GM18861 (cell line): ENCODE measurements around the gene PUSL1.
A peak's percentile ranks its signal among the peaks of the same experiment; 100 is the strongest.

ENCODE experiments used
- ATAC-seq: cut with Tn5 transposase; IDR thresholded peaks from one replicate; pipeline ENCODE4 v1.9.1; 2021; ENCODE audit not compliant: unreplicated experiment

PUSL1 gene, protein sequence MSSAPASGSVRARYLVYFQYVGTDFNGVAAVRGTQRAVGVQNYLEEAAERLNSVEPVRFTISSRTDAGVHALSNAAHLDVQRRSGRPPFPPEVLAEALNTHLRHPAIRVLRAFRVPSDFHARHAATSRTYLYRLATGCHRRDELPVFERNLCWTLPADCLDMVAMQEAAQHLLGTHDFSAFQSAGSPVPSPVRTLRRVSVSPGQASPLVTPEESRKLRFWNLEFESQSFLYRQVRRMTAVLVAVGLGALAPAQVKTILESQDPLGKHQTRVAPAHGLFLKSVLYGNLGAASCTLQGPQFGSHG

DNA sequence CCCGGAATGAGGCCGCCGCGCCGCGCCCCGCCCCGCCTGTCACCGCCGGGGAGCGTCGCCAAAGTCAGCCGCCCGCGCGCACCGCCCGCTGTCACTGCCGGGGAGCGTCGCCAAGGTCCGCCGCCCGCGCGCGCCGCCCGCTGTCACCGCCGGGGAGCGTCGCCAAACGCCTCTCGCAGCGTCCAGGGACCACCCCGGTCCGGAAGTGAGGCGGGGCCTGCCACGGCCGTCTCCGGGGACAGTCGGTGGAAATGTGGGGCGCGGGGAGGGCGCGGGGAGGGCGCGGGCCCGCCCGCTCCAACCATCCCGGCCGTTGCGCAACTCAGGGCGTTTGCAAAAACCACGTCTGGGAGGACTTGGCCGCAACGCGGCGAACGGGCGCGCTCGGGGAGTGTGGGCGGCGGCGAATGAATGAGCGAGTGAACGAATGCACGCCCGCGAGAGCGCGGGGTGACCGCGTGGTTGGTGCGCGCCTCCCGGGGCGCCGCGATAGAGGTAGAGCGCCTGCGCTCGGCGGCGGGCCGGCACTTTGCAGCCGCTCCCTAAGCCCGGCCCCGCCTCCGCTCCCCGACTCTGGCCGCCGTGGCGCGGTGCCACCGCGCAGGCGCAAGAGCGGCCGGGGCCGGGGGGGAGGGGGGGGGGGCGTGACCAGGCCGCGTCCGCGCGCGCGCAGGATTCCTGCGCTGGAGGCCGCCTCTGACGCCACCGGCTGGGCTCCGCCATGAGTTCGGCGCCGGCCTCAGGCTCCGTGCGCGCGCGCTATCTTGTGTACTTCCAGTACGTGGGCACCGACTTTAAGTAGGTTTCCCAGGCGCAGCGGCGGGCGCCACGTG, at the start of gene PUSL1, which contains the start of gene ACAP3:
Gene PUSL1, plus strand, starts transcription at position 675 of the 833 bp plus-strand sequence. Its CDS starts 47 bp downstream, at position 722.
Gene ACAP3, minus strand, starts transcription at position 8 of the 833 bp plus-strand sequence. CDS start 115 bp downstream, outside the sequence.
- peak; percentile 37 for ATAC-seq

DNA sequence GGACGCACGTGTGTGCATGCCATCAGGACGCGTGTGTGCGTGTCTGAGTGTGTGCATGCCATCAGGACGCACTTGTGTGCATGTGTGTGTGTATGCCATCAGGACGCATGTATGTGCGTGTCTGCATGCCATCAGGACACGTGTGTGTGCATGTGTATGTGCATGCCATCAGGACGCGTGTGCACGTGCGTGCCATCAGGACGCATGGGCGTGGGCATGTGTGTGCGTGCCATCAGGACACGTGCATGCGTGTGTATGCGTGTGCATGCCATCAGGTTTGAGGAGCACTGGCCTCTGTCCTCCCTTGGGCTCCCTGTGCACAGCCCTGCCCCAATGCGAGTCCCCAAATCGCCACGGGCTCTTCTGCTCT, 49.3 kb upstream of the PUSL1 start:
- ATAC-seq, result no peak

DNA sequence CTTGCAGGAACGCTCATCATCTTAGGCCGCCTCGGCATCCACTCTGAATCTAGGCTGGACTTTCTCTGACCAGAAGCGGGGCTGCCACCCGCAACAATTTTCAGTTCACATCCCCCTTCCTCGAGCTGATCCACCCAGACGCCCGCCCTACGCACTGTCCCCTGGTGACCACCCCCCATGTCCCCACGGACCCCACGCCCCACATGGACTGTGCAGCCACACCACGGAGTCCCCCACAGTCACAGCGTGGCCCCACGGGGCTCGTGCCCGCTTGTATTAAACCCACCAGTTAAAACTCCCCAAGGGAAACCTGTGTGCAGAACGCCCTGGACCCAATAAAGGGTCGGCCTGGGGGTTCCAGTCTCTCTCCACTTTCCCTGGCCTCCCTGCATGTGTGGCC, 48.9 kb upstream of the PUSL1 start:
- ATAC-seq, result no peak

DNA sequence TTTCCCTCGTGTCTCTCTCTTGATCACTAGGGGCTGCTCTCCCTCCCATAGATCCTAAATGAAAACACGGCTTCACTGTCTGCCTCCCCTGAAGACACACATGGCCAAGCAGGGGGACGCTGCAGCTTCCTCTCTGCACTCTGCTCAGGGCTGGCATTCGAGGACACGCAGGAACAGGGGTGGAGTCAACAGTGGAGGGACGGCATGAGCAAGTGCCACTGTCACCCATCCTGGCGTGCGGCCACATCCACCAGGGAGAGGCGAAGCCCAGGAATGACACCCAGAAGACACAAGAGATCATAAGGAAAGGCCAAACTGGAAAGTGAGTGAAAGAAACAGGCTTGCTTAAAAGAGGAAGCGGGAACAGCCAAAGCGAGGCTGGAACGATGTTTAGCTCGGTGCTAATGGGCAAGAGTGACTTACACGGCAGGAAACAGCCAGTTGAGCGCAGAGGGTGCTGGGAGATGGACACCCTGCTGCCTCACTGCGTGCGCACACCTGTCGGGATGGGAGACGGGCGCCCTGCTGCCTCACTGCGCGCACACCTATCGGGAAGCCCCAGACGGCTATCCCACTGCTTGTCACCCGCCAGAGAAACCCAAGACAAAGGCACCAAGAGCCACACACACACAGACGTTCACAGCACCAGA, 48.3 kb upstream of the PUSL1 start:
- ATAC-seq, result no peak

DNA sequence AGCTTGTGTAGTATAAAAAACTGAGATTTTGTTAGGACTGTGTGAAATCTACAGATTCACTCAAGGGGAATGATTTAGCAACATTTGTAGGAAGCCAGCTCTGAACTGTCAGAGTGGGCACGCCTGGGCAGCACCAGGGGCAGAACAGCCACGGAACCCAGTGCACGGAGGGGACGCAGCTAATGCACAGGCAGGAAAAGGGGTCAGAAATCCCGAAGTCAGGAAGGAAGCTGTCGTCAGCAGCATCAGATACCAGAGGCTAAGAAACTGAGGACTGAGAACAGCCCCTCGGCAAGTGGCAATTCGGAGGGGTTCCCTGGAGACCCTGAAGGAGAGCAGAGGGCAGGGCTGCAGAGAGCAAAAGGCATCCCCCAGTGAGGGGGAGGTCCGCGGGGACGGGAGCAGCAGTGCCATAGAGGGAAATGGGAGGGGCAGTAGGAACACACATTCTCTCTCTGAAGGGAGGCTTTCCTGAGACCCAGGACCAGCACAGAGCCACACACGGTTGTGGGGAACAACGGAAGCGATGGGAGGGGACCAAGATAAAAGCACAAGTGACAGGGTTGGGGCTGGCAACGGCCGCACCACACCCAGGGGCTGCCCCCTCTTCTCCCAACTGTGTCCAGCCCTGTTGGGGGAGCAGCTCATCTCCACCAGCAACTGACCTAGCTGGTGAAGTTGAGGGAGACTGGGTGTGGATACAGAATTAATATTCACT, 47.4 kb upstream of the PUSL1 start:
- no peak for ATAC-seq

DNA sequence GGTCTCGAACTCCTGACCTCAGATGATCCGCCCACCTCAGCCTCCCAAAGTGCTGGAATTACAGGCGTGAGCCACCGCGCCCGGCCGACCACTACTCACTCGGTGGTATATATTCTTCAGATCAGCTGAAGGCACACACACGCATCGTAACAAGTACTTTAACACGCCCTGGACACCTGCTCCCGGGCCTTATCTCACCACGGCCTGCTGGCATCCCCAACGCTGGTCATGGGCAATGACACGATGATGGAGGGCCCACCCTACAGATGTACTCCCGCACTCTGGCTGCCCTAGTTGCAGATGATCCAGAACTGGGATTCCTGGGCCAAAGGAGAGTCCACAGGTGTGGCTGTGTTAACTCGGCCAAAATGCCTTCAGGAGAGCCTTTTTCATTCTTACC, 46.3 kb upstream of the PUSL1 start:
- ATAC-seq, result no peak

DNA sequence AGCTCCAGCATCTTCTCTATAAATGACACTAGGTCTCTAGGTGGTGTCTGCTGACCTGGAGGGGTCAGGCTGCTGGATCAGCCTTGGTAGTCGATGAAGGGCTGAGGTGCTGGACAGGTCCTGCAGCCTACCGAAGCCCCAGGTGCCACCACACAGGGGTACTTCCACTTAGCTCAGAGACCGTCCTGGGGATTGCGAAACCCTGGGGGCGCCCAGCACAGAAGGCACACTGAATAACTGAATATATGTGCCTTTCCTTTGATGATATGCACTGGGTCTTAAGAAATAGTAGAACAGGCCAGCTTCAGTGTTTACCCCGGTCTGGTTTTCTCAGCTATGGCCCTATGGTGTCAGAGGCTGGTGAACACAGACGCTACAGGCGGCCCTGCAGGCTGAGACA, 45.6 kb upstream of the PUSL1 start:
- no peak for ATAC-seq

DNA sequence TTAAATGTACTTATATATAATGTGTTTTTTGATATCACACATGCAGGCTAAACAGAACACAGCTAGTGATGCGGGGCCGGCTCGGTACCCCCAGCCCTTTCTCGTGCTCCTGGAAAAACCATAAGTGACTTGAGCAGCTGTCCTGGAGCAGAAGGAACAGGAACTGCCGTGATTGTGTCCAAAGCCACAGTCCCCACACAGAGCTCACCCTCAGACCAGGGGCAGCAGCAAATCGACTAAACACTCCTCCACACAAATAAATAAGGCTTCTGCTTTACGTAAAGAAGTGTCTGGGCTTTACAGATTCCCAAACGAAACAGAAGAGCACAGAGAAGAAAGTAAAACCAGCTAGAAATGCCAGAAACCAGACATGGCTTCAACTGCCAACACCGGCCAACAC, 44.4 kb upstream of the PUSL1 start:
- no peak for ATAC-seq

DNA sequence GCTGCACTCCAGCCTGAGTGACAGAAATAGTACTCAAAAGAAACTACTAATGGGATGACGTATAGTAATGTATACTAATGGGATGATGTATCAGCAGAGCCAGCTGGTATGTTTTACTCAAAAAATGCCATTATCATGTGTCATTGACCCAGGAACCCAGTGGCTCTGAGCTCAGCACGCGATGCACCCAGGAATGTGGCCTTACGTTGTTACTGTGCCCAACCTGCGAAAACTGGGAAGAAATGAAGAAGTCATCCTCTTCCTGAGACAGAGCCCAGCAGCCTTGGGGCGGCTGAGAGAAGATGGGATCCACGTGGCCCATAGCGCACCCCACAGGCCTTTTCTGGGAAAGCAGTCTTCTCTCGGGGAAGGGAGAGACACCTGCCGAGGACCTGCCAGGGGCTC, 43.5 kb upstream of the PUSL1 start:
- no peak for ATAC-seq

DNA sequence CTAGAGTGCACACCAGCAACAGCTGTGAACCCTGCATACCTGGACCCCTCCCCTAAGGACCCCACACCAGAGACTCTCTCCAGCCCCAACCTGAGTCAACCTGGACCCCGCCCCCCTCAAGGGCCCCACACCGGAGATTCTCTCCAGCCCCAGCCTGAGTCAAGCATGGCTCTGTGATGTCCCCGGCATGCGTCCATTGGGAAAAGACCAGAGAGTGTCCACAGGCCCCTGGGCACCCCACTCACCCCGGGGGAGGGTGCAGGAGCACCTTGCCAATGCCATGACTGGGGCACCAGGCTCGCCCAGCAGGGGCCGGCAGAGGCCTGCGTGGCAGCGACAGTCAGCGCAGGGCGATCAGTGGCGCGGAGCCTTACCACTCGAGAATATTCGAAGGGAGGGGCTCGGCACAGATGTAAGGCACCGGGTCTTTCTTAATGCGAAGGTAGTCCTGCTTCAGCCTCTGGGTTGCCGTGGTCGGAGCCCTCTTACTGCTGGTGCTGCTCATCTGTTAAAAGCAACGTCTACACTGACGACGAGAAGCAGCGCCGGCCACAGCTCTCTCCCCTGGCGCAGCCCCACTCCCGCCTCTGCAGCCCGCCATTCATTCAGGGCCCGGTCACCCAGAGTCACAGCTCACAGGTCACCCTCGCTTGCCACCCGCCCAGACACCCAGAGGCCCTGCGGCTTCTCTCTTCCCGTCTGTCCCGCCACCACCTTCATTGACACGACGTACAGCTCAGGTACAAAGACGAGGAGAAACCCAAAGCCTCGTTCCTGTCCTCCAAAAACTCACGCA, 40.7 kb upstream of the PUSL1 start:
- ATAC-seq, result no peak

DNA sequence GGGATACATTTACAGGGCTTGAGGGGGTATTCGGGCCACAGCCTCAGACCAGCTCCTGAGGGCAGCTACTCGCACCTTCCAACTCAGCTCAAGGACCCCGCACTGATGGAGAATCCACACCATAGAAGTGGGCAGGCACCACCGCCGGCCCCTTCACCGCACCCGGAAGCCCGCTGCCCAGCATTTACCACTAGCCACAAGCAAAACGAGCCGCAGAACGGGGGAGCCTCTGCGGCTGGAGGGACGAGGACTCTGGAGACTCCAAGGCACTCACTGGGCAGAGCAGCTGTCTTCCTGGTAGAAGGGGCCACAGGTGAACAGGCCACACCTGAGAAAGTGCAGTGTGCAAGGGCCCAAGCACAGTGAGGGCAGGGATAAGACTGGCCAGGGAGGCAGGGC, 40.1 kb upstream of the PUSL1 start:
- no peak for ATAC-seq

DNA sequence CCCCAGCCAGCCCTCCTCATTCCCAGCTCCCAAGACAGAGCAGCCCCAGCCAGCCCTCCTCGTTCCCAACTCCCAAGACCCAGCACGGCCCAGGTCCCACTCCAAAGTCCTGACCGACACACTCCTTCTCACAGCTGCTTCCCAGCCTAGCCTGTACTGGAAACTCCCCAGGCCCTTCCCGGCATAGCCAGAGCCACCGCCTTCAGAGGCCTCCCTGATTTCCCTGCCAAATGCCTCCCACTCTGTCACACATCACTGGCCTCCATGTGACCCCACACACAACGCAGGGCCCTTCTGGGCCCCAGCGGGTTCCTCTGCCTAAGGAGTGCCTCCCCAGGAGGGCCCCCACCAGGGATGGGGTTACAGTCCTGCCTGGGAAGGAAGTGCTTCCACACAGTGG, 37.6 kb upstream of the PUSL1 start:
- ATAC-seq, result no peak

DNA sequence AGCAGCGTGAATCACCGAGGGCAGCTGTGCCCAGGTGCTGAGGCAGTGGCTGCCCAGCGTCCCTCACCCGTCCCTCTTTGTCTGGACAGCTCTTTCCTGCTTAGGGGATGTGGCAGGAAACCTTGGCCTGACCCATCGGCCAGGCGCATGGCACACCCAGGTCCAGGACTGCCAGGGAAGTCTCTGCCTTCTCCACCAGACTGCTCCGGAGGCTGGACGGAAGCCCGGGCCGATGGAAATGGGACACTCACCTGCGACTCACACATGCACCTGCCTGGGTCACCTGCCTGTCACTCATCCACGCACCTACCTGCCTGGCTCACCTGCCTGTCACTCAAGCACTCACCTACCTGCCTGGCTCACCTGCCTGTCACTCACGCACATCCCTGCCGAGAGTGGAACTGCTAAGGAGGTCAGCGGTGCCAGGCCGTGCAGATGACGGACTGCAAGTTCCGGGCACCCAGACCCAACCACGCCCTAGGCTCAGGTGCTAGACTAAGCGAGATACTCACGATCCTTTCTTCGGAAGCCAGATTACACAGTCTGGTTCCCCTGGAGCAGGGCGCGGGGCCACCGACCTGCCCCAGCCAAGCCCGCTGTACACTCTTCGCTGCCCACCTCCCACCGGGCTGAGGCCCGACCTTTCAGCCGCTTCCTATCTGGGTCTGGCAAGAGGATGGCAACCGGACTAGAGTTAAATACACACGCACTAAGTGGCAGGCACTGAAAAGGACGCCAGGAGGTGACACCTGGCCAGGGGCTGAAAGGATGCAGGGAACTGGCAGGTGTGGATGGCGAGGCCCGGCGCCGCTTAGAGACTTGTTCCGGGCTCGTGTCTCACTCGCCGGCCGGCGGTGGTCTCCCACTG, 35.8 kb upstream of the PUSL1 start:
- ATAC-seq, result no peak

DNA sequence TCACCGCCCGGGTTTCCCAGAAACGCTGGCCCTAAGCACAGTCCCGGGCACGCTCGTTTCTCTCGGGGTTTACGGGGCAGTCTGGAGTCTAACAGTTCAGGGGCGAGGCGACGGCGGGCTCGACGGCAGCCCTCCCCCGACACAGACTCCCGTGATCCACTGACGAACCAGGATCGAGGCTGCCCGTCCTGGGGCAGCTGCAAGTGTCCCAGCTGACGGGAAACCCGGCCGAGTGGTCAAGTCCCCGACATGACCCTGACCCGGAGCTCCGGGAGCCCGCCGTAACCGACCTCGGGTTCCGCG, 35.2 kb upstream of the PUSL1 start:
- ATAC-seq, result peak; percentile 4

DNA sequence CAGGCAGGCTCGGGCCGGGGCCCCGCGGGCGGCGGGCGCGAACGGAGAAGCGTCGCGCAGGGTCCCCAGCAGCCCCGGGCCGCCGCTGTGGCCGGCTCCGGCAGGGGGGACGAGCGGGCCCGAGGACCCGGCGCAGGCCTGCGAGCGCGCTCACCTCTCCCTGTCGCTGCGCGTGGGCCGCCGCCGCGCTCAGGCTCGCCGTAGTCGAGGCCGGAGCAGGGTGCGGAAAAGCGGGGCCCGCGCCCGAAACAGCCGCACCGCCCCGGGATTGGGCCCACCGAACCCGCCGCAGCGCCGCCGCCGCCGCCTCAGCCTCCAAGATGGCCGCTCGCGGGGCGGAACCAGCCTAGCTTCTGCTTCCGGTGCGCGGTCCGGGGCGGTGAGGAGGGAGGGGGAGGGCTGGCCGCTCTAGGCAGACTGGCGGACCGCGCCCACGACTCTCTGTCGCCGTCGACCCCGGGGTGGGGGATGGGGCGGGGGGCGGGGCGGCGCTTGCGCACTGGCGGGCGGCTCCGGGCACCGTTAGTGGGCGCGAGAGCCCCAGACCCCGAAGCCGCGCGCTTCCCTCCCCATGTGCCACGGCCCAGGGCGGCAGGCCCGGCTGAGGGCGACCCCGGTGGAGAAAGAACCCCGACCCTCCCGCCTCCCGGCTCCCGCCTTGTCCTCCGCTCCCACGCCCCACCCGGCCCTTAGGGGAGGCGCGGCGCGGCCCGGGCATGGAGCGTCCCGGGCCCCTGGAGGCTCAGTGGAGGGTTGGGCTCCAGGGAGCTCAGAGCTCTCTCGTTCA, 34.7 kb upstream of the PUSL1 start, which contains the start of gene UBE2J2:
Gene UBE2J2, minus strand, starts transcription at position 343 of the 787 bp plus-strand sequence. CDS start 5,862 bp downstream, outside the sequence.
- peak; percentile 58 for ATAC-seq

DNA sequence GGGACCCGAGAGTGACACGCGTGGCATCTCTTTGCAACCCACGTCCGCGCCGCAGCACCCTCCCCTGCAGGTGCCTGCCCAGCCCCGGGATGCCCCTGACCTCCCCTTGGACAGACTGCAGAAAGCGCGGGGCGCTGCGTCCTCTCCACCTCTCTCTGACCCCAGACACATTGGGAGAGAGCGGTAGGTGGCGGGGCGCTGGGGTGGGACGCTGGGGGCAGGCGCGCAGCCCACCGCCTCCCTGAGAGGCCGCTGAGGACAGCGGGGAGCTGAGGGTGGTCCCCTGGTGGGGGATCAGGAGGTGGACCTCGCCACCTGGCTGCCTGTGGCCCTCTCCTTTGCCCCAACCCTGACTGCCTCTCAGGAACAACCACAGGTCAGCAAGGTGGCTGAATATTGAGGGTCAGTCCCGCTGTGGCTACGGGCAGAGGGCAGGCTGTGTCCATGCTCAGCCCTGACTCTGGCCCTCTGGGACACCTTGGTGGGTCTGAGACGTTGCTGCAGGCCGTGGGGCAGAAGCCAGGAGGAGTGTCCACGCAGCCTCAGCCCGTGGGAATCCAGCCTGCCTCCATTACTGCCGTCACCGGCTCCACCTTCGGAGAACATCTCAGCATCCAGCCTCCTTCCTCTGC, 34.0 kb upstream of the PUSL1 start:
- ATAC-seq, result no peak

DNA sequence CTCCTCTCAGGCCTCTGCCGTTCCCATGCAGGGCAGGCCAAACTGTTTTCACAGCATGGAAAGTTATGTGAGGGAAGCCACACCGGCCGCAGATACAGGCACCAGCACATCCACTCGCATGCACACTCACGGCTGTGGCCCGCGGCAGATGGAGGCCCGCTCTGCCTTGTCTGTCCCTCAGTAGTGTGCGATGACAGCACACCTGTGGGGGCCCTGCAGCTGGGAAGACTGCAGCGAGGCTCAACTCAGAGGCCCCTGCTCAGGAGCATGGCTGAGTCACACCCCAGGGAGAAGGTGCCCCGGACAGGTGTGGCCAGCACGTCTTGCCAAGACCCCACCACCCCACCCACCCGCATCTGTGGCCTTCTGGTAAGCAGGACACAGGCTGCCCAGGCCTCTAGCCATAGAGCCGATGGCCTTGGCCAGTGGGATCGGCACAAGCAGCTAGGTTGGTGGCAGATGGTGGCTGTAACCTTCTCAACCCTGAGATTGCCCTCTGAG, 33.4 kb upstream of the PUSL1 start:
- no peak for ATAC-seq

DNA sequence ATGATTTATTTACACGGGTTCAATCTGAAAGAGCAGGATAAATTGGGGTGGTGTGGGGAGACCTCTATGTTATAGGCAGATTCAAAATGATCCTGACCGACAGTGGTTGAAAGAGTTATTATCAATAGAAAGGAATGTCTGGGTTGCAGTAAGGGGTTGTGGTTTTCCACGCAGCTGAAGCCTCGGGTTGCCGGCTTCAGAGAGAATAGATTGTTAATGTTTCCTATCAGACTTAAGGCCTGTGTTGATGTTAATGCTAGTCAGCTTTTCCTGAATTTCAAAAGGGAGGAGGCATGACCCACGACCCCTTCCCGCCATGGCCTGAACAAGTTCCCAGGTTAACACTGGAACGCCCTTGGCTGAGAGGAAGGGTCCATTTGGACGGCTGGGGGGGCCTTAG, 32.6 kb upstream of the PUSL1 start:
- no peak for ATAC-seq
